Measurements from ENCODE around the gene KRT3. TPM values are rescaled to one million over a fixed set of nuclear protein-coding genes. Genes with fewer than 3 reads are reported as not detected.

The KRT3 gene
- total and polyA plus RNA-seq, 9 of the 15 experiments (the other 6 are each of a cell fraction or from before 2014, with no cell fraction given), result not detected

DNA sequence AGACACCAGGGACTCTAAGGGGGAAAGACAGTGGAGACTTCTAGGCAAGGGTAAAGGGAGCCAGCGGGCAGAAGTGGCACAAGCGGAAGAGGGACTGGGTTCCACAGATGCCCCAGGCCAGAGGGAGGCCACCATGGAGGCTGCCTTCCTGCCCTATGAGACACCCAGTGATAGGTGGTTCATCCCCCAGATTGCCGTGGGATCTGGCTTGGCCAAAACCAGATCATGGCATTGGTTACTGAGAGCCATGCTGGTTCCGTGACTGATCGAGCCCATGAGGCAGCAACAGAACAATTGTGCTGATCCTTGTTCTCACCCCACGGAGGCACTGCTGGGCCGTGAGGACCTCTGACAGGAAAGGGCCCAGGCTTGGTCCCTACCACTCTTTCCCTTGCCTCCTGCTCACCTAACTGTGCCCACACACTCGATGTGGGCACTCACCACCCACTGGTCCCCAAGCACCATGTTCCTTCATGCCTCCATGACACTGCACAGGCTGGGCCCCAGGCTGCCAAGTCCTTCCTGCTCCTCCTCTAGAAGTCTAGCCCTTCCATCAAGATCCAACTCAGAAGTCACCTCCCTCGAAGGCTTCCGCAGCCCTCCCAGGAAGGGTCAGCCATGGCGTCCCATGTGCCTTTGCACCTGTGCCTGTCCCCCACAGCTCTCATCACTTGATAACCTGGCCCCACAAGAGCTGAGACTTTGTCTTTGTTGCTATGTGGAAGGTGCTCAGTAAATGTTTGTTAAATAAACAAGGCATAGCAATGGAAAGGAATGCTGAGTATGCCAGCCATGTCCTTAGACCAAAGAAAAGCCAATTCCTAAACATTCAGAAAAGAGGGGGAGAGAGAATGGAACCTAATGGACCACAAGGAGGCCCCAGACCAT is 30.9 kb upstream of the KRT3 start:
- H3K9me1 ChIP-seq (ENCODE audit: control insufficient read depth, insufficient read depth, low read length), result no peaks in the 10 kb centered on the region
- H3K4me3 ChIP-seq, result no peak overlapping the region
- H3K9ac ChIP-seq (ENCODE audit: insufficient read depth in 1 of 2, low read depth in 2 of 2, low read length in 2 of 2), result no peak overlapping the region; a peak in 1 of 4 replicates
- H3K27ac ChIP-seq (ENCODE audit: extremely low read depth, low read depth, low read length), result no peak overlapping the region
- DNase-seq (ENCODE audit: extremely low read depth in 1 of 4, low spot score in 3 of 4) (no peak), ATAC-seq (no peak), FAIRE-seq (no peak)
- POLR2A ChIA-PET, result no interaction called here
- no peaks in the 10 kb centered on the region for H3K4me1 ChIP-seq (replicated peaks in 1 of 2; ENCODE audit: control insufficient read depth in 2 of 2, insufficient read depth in 2 of 2, low read length in 2 of 2)
- no peak overlapping the region for H3K4me2 ChIP-seq (ENCODE audit: insufficient read depth, low read length)
- no peaks in the 10 kb centered on the region for H3K79me2 ChIP-seq (ENCODE audit: control insufficient read depth, insufficient read depth, low read length)
- H3K27me3 ChIP-seq (ENCODE audit: control insufficient read depth in 2 of 2, insufficient read depth in 2 of 2, low read length in 2 of 2), result peaks cover 35 to 67% of the 10 kb centered on the region in 2 experiments
- BruUV-seq (replicated peaks), result no TSS peak
- no peaks in the 10 kb centered on the region; the same call in 1 of the 2 replicates for H4K20me1 ChIP-seq (replicated peaks; ENCODE audit: control insufficient read depth, insufficient read depth, low read length)
- CTCF ChIA-PET (ENCODE audit: low intra/inter-chr PET ratio), result no interaction called here
- no peak overlapping the region for H2AFZ ChIP-seq (ENCODE audit: low read depth, low read length)
- no peaks in the 10 kb centered on the region for H3K9me3 ChIP-seq (replicated peaks; ENCODE audit: control insufficient read depth, insufficient read depth, low read depth, low read length)
- intact Hi-C loops (cut with micrococcal nuclease) (no loop called here), in situ Hi-C loops (cut with MboI) (no loop called here)
- 2% methylated on average over 11 of the region's 11 CpGs for WGBS (ENCODE audit: insufficient coverage, low coverage, missing lambda C conversion rate)
- H3K36me3 ChIP-seq (ENCODE audit: control insufficient read depth, insufficient read depth, low read length), result no peaks in the 10 kb centered on the region
- TF ChIP-seq SREBF1 (IDR thresholded peaks at IDR 0.05; ENCODE audit: borderline replicate concordance, low read depth, low read length) (no peak), RAD21 (CRISPR knock-in tag; conservative IDR thresholded peaks at IDR 0.05 in 1 of 2, IDR thresholded peaks at IDR 0.05 in 1 of 2) (peak in 1 of 2 experiments; percentile 22; a peak in 2 of 4 replicates)
- TF ChIP-seq, protein P1, sequence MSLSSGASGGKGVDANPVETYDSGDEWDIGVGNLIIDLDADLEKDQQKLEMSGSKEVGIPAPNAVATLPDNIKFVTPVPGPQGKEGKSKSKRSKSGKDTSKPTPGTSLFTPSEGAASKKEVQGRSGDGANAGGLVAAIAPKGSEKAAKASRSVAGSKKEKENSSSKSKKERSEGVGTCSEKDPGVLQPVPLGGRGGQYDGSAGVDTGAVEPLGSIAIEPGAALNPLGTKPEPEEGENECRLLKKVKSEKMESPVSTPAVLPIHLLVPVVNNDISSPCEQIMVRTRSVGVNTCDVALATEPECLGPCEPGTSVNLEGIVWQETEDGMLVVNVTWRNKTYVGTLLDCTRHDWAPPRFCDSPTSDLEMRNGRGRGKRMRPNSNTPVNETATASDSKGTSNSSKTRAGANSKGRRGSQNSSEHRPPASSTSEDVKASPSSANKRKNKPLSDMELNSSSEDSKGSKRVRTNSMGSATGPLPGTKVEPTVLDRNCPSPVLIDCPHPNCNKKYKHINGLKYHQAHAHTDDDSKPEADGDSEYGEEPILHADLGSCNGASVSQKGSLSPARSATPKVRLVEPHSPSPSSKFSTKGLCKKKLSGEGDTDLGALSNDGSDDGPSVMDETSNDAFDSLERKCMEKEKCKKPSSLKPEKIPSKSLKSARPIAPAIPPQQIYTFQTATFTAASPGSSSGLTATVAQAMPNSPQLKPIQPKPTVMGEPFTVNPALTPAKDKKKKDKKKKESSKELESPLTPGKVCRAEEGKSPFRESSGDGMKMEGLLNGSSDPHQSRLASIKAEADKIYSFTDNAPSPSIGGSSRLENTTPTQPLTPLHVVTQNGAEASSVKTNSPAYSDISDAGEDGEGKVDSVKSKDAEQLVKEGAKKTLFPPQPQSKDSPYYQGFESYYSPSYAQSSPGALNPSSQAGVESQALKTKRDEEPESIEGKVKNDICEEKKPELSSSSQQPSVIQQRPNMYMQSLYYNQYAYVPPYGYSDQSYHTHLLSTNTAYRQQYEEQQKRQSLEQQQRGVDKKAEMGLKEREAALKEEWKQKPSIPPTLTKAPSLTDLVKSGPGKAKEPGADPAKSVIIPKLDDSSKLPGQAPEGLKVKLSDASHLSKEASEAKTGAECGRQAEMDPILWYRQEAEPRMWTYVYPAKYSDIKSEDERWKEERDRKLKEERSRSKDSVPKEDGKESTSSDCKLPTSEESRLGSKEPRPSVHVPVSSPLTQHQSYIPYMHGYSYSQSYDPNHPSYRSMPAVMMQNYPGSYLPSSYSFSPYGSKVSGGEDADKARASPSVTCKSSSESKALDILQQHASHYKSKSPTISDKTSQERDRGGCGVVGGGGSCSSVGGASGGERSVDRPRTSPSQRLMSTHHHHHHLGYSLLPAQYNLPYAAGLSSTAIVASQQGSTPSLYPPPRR (CRISPR knock-in tag; IDR thresholded peaks at IDR 0.05; ENCODE audit: borderline replicate concordance), result no peak
